ENCODE results near the gene APOA5. TPM values are rescaled to one million over a fixed set of nuclear protein-coding genes. Genes with fewer than 3 reads are reported as not detected.

APOA5 gene
- total RNA-seq, 4 donors from 2014 or later: 0.72 TPM; not detected in 3

DNA sequence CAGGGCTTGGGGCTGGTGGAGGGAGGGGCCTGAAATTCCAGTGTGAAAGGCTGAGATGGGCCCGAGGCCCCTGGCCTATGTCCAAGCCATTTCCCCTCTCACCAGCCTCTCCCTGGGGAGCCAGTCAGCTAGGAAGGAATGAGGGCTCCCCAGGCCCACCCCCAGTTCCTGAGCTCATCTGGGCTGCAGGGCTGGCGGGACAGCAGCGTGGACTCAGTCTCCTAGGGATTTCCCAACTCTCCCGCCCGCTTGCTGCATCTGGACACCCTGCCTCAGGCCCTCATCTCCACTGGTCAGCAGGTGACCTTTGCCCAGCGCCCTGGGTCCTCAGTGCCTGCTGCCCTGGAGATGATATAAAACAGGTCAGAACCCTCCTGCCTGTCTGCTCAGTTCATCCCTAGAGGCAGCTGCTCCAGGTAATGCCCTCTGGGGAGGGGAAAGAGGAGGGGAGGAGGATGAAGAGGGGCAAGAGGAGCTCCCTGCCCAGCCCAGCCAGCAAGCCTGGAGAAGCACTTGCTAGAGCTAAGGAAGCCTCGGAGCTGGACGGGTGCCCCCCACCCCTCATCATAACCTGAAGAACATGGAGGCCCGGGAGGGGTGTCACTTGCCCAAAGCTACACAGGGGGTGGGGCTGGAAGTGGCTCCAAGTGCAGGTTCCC, 38.0 kb upstream of the APOA5 start, which contains the start of gene APOC3:
Gene APOC3 (plus strand): TSS at position 383 of the 659 bp plus-strand sequence. CDS start 676 bp downstream, outside the sequence.
- H3K4me1 ChIP-seq: no peaks in the 10 kb centered on the region
- WGBS: 73% methylated on average over 9 of the region's 9 CpGs
- H3K27ac ChIP-seq: no peak within 1 kb of the TSS
- TF ChIP-seq, protein P1, sequence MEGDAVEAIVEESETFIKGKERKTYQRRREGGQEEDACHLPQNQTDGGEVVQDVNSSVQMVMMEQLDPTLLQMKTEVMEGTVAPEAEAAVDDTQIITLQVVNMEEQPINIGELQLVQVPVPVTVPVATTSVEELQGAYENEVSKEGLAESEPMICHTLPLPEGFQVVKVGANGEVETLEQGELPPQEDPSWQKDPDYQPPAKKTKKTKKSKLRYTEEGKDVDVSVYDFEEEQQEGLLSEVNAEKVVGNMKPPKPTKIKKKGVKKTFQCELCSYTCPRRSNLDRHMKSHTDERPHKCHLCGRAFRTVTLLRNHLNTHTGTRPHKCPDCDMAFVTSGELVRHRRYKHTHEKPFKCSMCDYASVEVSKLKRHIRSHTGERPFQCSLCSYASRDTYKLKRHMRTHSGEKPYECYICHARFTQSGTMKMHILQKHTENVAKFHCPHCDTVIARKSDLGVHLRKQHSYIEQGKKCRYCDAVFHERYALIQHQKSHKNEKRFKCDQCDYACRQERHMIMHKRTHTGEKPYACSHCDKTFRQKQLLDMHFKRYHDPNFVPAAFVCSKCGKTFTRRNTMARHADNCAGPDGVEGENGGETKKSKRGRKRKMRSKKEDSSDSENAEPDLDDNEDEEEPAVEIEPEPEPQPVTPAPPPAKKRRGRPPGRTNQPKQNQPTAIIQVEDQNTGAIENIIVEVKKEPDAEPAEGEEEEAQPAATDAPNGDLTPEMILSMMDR (IDR thresholded peaks at IDR 0.05): no peak
- TF ChIP-seq POLR2AphosphoS5 (IDR thresholded peaks at IDR 0.05) (no peak), POLR2A (IDR thresholded peaks at IDR 0.05) (no peak), EP300 (IDR thresholded peaks at IDR 0.05) (no peak)
- H3K9me3 ChIP-seq: no peaks in the 10 kb centered on the region
- H3K27me3 ChIP-seq: no peaks in the 10 kb centered on the region
- no peaks in the 10 kb centered on the region for H3K36me3 ChIP-seq
- no peak for DNase-seq (ENCODE audit: low spot score in 2 of 2)
- H3K4me3 ChIP-seq: no peak within 1 kb of the TSS

DNA sequence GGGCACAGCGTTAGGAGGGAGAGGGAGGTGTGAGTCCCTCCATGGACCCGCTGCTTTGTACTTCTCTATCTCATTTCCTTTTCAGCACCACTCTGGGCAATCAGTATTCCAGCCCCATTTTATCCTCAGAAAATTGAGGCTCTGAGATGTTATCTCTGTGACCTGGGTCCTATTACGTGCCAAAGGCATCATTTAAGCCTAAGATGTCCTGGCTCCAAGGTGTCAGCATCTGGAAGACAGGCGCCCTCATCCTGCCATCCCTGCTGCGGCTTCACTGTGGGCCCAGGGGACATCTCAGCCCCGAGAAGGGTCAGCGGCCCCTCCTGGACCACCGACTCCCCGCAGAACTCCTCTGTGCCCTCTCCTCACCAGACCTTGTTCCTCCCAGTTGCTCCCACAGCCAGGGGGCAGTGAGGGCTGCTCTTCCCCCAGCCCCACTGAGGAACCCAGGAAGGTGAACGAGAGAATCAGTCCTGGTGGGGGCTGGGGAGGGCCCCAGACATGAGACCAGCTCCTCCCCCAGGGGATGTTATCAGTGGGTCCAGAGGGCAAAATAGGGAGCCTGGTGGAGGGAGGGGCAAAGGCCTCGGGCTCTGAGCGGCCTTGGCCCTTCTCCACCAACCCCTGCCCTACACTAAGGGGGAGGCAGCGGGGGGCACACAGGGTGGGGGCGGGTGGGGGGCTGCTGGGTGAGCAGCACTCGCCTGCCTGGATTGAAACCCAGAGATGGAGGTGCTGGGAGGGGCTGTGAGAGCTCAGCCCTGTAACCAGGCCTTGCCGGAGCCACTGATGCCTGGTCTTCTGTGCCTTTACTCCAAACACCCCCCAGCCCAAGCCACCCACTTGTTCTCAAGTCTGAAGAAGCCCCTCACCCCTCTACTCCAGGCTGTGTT, 37.2 kb upstream of the APOA5 start:
- WGBS: 61% methylated on average over 14 of the region's 16 CpGs

DNA sequence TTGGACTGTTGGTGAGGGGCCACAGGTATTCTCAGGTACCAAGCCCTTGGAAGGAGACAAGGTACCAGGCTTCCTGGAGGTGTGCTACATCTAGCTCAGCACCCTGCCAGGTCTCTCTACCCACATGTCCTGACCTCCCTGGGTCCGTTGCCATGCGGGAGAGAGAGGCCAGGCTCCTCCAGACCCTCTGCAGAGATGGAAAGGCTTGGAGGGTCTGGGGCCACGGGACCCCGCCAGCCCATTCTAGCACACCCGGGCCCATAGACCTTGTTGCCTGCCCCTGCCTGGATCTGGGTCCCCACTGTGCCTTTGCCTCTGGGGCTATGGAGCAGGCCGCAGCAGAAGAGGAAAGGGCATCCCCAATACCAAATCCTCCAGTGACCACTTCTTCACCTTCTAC, 35.8 kb upstream of the APOA5 start:
- H3K4me1 ChIP-seq: no peaks in the 10 kb centered on the region
- no peaks in the 10 kb centered on the region for H3K36me3 ChIP-seq
- H3K4me3 ChIP-seq: no peak overlapping the region
- WGBS: 86% methylated on average over 6 of the region's 6 CpGs
- H3K27ac ChIP-seq: no peak overlapping the region
- no peaks in the 10 kb centered on the region for H3K27me3 ChIP-seq
- DNase-seq (ENCODE audit: low spot score in 2 of 2): no peak
- no peak for TF ChIP-seq EP300 (IDR thresholded peaks at IDR 0.05)
- TF ChIP-seq POLR2AphosphoS5 (IDR thresholded peaks at IDR 0.05): no peak
- TF ChIP-seq, protein P1 (IDR thresholded peaks at IDR 0.05): no peak
- no peak for TF ChIP-seq POLR2A (IDR thresholded peaks at IDR 0.05)
- H3K9me3 ChIP-seq: no peaks in the 10 kb centered on the region

More for the DNA sequence above, 37.2 kb upstream of the APOA5 start:
- TF ChIP-seq POLR2A (IDR thresholded peaks at IDR 0.05): no peak
- no peak for TF ChIP-seq EP300 (IDR thresholded peaks at IDR 0.05)
- TF ChIP-seq, protein P1 (IDR thresholded peaks at IDR 0.05): no peak
- TF ChIP-seq POLR2AphosphoS5 (IDR thresholded peaks at IDR 0.05): no peak
- Histone ChIP-seq H3K27me3 (no peaks in the 10 kb centered on the region), H3K9me3 (no peaks in the 10 kb centered on the region), H3K27ac (no peak overlapping the region), H3K4me1 (no peaks in the 10 kb centered on the region), H3K36me3 (no peaks in the 10 kb centered on the region), H3K4me3 (no peak overlapping the region)
- no peak for DNase-seq (ENCODE audit: low spot score in 2 of 2)

DNA sequence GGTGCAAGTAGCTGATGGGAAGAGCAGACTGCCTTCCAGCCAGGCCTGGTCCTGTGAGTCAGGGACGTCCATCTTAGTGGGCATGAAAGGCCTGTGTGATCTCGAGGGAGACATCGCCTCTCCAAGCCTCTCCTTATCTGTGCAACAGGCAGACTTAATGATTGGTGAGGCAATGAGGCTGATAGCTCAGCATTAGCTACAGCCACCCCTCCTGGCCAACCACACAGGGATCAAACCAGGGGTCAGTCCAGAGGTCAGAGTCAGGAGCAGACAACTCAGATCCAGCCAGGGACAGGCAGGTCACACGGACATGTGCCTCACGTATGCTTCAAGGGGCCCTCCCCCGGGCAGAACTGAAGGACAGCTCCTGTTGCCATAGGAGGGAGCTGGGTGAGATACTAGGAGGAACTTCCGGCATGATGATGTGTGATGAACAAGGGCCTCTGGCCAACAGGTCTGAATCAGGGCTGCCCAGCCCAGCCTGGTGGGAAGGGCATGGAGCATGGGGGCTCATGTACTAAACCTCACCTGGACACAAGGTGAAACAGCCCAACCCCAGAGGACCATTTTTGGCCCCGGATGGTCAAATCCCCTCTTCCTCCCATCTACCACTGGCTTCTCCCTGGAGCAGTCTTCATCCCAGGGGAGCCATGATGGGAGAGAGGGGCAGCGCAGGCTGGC, 35.2 kb upstream of the APOA5 start:
- 70% methylated on average over 4 of the region's 9 CpGs for WGBS
- no peak for TF ChIP-seq POLR2A (IDR thresholded peaks at IDR 0.05)
- no peak for TF ChIP-seq EP300 (IDR thresholded peaks at IDR 0.05)
- TF ChIP-seq, protein P1 (IDR thresholded peaks at IDR 0.05): no peak
- no peak for TF ChIP-seq POLR2AphosphoS5 (IDR thresholded peaks at IDR 0.05)
- no peak overlapping the region for H3K27ac ChIP-seq
- DNase-seq (ENCODE audit: low spot score in 2 of 2): no peak
- H3K36me3 ChIP-seq: no peaks in the 10 kb centered on the region
- no peaks in the 10 kb centered on the region for H3K27me3 ChIP-seq
- H3K4me3 ChIP-seq: no peak overlapping the region
- H3K4me1 ChIP-seq: no peaks in the 10 kb centered on the region
- H3K9me3 ChIP-seq: no peaks in the 10 kb centered on the region

All from suprapubic skin (tissue), 4 donors.